CD14-positive monocyte (primary cell): ENCODE data around the gene DGKI. TPM values are rescaled to one million over a fixed set of nuclear protein-coding genes. Genes with fewer than 3 reads are reported as not detected.

Experiments used
- DNase-seq, 3 donors: peaks; one replicate each; pipeline ENCODE4 v3.0.0-alpha.2; 2011 to 2022
- H2AFZ ChIP-seq: 2 replicates; pipeline ENCODE4 v1.6.0; 2012; ENCODE audit warnings: mild to moderate bottlenecking, low read depth, low read length, inconsistent platforms; ENCODE audit not compliant: insufficient read depth, poor library complexity, severe bottlenecking
- H3K27ac ChIP-seq, 2 donors: 1 replicate in 1 of 2; 2 replicates in 1 of 2; pipeline ENCODE4 v1.5.1; 2012 to 2013; ENCODE audit warnings: low read length in 2 of 2, control low read depth in 1 of 2, inconsistent platforms in 1 of 2, low read depth in 1 of 2, mild to moderate bottlenecking in 1 of 2
- H3K27me3 ChIP-seq, 2 donors: one replicate each; pipeline versions ENCODE4 v1.6.0 to v1.6.1; 2011 to 2013; ENCODE audit warnings: low read length in 2 of 2; ENCODE audit not compliant: control insufficient read depth in 2 of 2, insufficient read depth in 2 of 2
- H3K36me3 ChIP-seq, 2 donors: replicated peaks in 1 of 2; 1 replicate in 1 of 2; 2 replicates in 1 of 2; pipeline versions ENCODE4 v1.5.1 to v1.6.1; 2012 to 2013; ENCODE audit warnings: low read length in 2 of 2, control low read depth in 1 of 2, inconsistent platforms in 1 of 2, mild to moderate bottlenecking in 1 of 2; ENCODE audit not compliant: insufficient read depth in 2 of 2, control insufficient read depth in 1 of 2
- H3K4me1 ChIP-seq, 2 donors: 1 replicate in 1 of 2; 2 replicates in 1 of 2; pipeline versions ENCODE4 v1.5.1 to v1.6.1; 2012 to 2013; ENCODE audit warnings: low read length in 2 of 2, control low read depth in 1 of 2, inconsistent platforms in 1 of 2, mild to moderate bottlenecking in 1 of 2, moderate library complexity in 1 of 2; ENCODE audit not compliant: insufficient read depth in 2 of 2, control insufficient read depth in 1 of 2
- H3K4me2 ChIP-seq: replicated peaks from 2 replicates; pipeline ENCODE3; 2012; ENCODE audit warnings: low read length, moderate library complexity, mild to moderate bottlenecking; ENCODE audit not compliant: poor library complexity, severe bottlenecking; ENCODE audit errors: extremely low read depth
- H3K4me3 ChIP-seq, 3 experiments: fragments of 200-600 bp in 1 of 3; sonication (generic) in 1 of 3; replicated peaks in 1 of 3; 1 replicate in 2 of 3; 2 replicates in 1 of 3; pipeline ENCODE4 v1.5.1; 2011 to 2013; ENCODE audit warnings: low read length in 3 of 3, mild to moderate bottlenecking in 3 of 3, control low read depth in 2 of 3, low read depth in 2 of 3, inconsistent platforms in 1 of 3, moderate library complexity in 1 of 3
- H3K79me2 ChIP-seq: 2 replicates; pipeline ENCODE4 v1.6.0; 2012; ENCODE audit warnings: mild to moderate bottlenecking, control low read depth, inconsistent platforms, low read length, moderate library complexity; ENCODE audit not compliant: insufficient read depth
- H3K9ac ChIP-seq: 2 replicates; pipeline ENCODE4 v1.6.0; 2017; ENCODE audit warnings: low read length, mild to moderate bottlenecking; ENCODE audit not compliant: insufficient read depth, poor library complexity, severe bottlenecking
- H3K9me3 ChIP-seq, 2 donors: replicated peaks in 1 of 2; 1 replicate in 1 of 2; 2 replicates in 1 of 2; pipeline versions ENCODE4 v1.5.1 to v1.6.1; 2012 to 2013; ENCODE audit warnings: low read length in 2 of 2, control low read depth in 1 of 2; ENCODE audit not compliant: control insufficient read depth in 1 of 2, insufficient read depth in 1 of 2
- H4K20me1 ChIP-seq: 2 replicates; pipeline ENCODE4 v1.6.0; 2012; ENCODE audit warnings: mild to moderate bottlenecking, low read length, control low read depth, moderate library complexity; ENCODE audit not compliant: insufficient read depth
- H3K27ac Mint-ChIP-seq, 7 donors: one replicate each; pipeline ENCODE4 v1.8.0; 2020; ENCODE audit warnings: mild to moderate bottlenecking in 7 of 7, mixed read lengths in 7 of 7, moderate library complexity in 6 of 7, inconsistent platforms in 2 of 7
- H3K27me3 Mint-ChIP-seq, 3 donors: one replicate each; pipeline ENCODE4 v1.8.0; 2021 to 2022; ENCODE audit warnings: low read depth in 3 of 3, mild to moderate bottlenecking in 3 of 3, mixed read lengths in 3 of 3, moderate library complexity in 3 of 3, inconsistent platforms in 1 of 3
- H3K36me3 Mint-ChIP-seq, 2 donors: one replicate each; pipeline ENCODE4 v1.8.0; 2020; ENCODE audit warnings: mixed read lengths in 2 of 2, inconsistent platforms in 1 of 2, mild to moderate bottlenecking in 1 of 2
- H3K4me1 Mint-ChIP-seq: one replicate; pipeline ENCODE4 v1.8.0; 2020; ENCODE audit warnings: mild to moderate bottlenecking, mixed read lengths
- H3K4me3 Mint-ChIP-seq, 2 donors: one replicate each; pipeline ENCODE4 v1.8.0; 2020; ENCODE audit warnings: mild to moderate bottlenecking in 2 of 2, mixed read lengths in 2 of 2, moderate library complexity in 1 of 2
- H3K9me3 Mint-ChIP-seq, 7 donors: one replicate each; pipeline ENCODE4 v1.8.0; 2020 to 2022; ENCODE audit warnings: mixed read lengths in 7 of 7, mild to moderate bottlenecking in 6 of 7, moderate library complexity in 6 of 7, inconsistent platforms in 2 of 7
- WGBS: methylation state at CpG from one replicate; pipeline ENCODE4 v1.1.5; 2013; ENCODE audit warnings: missing lambda C conversion rate; ENCODE audit not compliant: insufficient coverage; 5-methylcytosine and 5-hydroxymethylcytosine counted together
- intact Hi-C, 2 donors: fragments of 100-400 bp; cut with micrococcal nuclease; formaldehyde crosslinking; loops; one replicate each; pipeline versions ENCODE4 v1.15.0 to v1.15.1; 2023
- polyA plus RNA-seq, 3 donors: library from polyadenylated mRNA; depleted of rRNA in 1 of 3; unstranded in 2 of 3; stranded (reverse) in 1 of 3; fragments of 300-500 nt in 2 of 3; fragments of >200 nt in 1 of 3; fragmentation: Illumina TruSeq in 2 of 3; gene quantifications; 1 replicate in 2 of 3; 2 replicates in 1 of 3; pipeline ENCODE4 v1.2.3, GENCODE V29; 2012 to 2021
- TF ChIP-seq, protein P1 (sequence below): fragments of 200-600 bp; IDR thresholded peaks from one replicate; pipeline ENCODE4 v1.8.0; 2022; ENCODE audit warnings: antibody characterized with exemption, mild to moderate bottlenecking

The DGKI gene
- polyA plus RNA-seq, 3 donors = not detected

DNA sequence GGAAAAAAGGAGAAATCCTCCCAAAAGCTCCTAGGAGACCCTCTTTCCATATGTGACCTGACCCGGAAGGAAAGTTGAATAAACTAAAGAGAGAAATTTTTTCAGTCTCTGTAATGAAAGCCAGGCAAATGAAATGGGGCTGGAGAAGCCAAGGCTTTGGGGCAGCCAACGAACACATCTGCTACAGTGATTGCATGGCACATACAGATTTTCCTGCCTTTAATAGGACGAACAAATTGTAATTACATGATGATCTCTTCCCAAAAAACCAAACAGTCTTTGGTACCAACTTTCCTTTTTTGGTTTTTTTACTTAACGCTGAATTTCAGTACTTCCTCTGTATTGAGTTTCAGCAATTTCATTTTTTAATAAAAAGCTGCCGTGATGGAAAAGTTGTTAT lies 479.8 kb downstream of the DGKI start:
- Histone ChIP-seq H2AFZ (no peak overlapping the region), H3K4me1 (no peaks in the 10 kb centered on the region), H3K79me2 (no peaks in the 10 kb centered on the region), H3K36me3 (no peaks in the 10 kb centered on the region), H3K27ac (no peak overlapping the region), H3K4me2 (no peak overlapping the region), H3K4me3 (no peak overlapping the region), H3K9ac (no peak overlapping the region), H4K20me1 (no peaks in the 10 kb centered on the region), H3K9me3 (peaks cover 4 to 22% of the 10 kb centered on the region in 2 donors), H3K27me3 (no peaks in the 10 kb centered on the region)
- WGBS = 89% methylated on average over 2 of the region's 5 CpGs
- Mint-ChIP-seq H3K9me3 (peaks cover 3 to 15% (median 8%) of the 10 kb centered on the region in 7 donors), H3K27ac (no peak overlapping the region), H3K27me3 (no peaks in the 10 kb centered on the region), H3K36me3 (no peaks in the 10 kb centered on the region), H3K4me1 (no peaks in the 10 kb centered on the region), H3K4me3 (no peak overlapping the region)
- TF ChIP-seq, protein P1, sequence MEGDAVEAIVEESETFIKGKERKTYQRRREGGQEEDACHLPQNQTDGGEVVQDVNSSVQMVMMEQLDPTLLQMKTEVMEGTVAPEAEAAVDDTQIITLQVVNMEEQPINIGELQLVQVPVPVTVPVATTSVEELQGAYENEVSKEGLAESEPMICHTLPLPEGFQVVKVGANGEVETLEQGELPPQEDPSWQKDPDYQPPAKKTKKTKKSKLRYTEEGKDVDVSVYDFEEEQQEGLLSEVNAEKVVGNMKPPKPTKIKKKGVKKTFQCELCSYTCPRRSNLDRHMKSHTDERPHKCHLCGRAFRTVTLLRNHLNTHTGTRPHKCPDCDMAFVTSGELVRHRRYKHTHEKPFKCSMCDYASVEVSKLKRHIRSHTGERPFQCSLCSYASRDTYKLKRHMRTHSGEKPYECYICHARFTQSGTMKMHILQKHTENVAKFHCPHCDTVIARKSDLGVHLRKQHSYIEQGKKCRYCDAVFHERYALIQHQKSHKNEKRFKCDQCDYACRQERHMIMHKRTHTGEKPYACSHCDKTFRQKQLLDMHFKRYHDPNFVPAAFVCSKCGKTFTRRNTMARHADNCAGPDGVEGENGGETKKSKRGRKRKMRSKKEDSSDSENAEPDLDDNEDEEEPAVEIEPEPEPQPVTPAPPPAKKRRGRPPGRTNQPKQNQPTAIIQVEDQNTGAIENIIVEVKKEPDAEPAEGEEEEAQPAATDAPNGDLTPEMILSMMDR = no peak
- intact Hi-C loops = no loop called here
- no peak for DNase-seq

DNA sequence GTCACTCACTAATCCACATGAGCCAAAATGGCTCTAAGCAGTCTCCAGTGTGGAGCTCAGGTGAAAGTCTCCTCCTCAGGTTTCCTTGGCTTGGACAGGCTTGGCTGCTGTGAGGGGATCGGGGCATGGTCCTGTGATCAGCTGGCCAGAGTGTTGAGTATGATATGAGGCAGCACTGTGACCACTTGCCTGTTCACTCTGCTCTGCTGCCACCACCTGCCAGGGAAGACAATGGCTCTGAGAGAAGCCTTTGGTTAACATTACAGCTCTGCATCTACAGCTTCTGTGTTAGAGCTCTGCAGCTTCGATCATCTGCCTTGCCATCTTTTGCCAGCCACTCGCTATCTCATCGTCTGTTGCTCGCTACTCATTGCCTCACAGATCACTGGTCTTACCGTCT lies 483.1 kb downstream of the DGKI start:
- 93% methylated on average over 6 of the region's 6 CpGs for WGBS
- H3K4me3 Mint-ChIP-seq = no peak overlapping the region
- no peak overlapping the region for H3K4me3 ChIP-seq
- H3K79me2 ChIP-seq = no peaks in the 10 kb centered on the region
- no peaks in the 10 kb centered on the region for H4K20me1 ChIP-seq
- TF ChIP-seq, protein P1 = no peak
- no peak overlapping the region for H2AFZ ChIP-seq
- no peaks in the 10 kb centered on the region for H3K36me3 Mint-ChIP-seq
- H3K27me3 Mint-ChIP-seq = no peaks in the 10 kb centered on the region
- H3K9me3 ChIP-seq = peaks cover 29 to 37% of the 10 kb centered on the region in 2 donors
- no peaks in the 10 kb centered on the region for H3K4me1 Mint-ChIP-seq
- H3K9ac ChIP-seq = no peak overlapping the region
- intact Hi-C loops = no loop called here
- H3K9me3 Mint-ChIP-seq = peaks cover 10 to 23% (median 15%) of the 10 kb centered on the region in 7 donors
- H3K36me3 ChIP-seq = no peaks in the 10 kb centered on the region
- DNase-seq = no peak
- no peak overlapping the region for H3K4me2 ChIP-seq
- no peak overlapping the region for H3K27ac Mint-ChIP-seq
- H3K27me3 ChIP-seq = no peaks in the 10 kb centered on the region
- H3K27ac ChIP-seq = no peak overlapping the region
- H3K4me1 ChIP-seq = no peaks in the 10 kb centered on the region
